ENCODE results near the gene CAMK2D. TPM values are rescaled to one million over a fixed set of nuclear protein-coding genes. Genes with fewer than 3 reads are reported as not detected.

The CAMK2D gene
- total RNA-seq, 1 donor from 2014 or later: 46.1 TPM

DNA sequence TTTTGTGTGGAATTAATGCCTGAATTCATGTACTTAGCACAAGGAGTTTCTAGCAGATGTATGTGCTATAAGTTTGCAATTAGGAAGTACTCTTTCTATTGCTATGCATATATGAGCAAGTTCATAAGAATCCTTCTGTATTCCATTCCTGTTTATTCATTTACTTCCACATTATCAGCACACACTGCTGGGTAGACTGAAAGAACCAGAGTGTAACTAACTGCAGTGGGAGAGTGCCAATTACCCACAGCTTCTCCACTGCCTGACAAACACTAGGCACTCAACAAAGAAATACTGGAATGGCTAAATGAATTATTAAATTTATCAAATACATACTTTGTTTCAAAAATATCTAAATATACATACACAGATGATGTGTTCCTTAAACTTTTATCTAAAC lies 219.6 kb downstream of the CAMK2D start:
- H3K27me3 ChIP-seq: no peaks in the 10 kb centered on the region
- no peaks in the 10 kb centered on the region for H3K36me3 ChIP-seq
- DNase-seq (no peak), ATAC-seq (no peak)
- no peaks in the 10 kb centered on the region for H3K4me1 ChIP-seq
- TF ChIP-seq, protein P1, sequence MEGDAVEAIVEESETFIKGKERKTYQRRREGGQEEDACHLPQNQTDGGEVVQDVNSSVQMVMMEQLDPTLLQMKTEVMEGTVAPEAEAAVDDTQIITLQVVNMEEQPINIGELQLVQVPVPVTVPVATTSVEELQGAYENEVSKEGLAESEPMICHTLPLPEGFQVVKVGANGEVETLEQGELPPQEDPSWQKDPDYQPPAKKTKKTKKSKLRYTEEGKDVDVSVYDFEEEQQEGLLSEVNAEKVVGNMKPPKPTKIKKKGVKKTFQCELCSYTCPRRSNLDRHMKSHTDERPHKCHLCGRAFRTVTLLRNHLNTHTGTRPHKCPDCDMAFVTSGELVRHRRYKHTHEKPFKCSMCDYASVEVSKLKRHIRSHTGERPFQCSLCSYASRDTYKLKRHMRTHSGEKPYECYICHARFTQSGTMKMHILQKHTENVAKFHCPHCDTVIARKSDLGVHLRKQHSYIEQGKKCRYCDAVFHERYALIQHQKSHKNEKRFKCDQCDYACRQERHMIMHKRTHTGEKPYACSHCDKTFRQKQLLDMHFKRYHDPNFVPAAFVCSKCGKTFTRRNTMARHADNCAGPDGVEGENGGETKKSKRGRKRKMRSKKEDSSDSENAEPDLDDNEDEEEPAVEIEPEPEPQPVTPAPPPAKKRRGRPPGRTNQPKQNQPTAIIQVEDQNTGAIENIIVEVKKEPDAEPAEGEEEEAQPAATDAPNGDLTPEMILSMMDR (IDR thresholded peaks at IDR 0.05): no peak
- no peak overlapping the region for H3K4me3 ChIP-seq
- intact Hi-C loops (cut with DNase I): no loop called here
- H3K27ac ChIP-seq: no peak overlapping the region
- H3K9me3 ChIP-seq: no peaks in the 10 kb centered on the region

DNA sequence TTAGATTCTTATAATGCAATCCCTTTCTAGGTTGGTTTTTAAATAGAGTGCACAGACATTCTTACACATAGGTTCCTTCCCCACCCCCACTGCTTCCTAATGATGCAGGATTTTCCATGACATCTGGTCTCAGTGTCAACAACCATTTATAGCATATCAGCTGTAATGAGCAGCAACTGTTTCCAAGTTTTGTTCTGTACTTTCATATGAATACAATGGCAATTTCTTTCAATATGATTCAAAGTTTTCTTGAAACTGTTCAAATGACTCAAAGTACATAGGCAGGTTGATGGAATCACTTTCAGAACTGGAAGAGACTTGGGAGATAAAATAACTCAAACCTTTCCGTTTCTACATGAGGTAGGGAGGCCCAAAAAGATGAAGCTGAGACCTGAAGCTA lies 220.7 kb downstream of the CAMK2D start:
- TF ChIP-seq, protein P1 (IDR thresholded peaks at IDR 0.05): no peak
- ATAC-seq: no peak
- DNase-seq: no peak
- no peaks in the 10 kb centered on the region for H3K9me3 ChIP-seq
- H3K27me3 ChIP-seq: no peaks in the 10 kb centered on the region
- no peak overlapping the region for H3K27ac ChIP-seq
- intact Hi-C loops (cut with DNase I): no loop called here
- no peaks in the 10 kb centered on the region for H3K36me3 ChIP-seq
- no peak overlapping the region for H3K4me3 ChIP-seq
- H3K4me1 ChIP-seq: no peaks in the 10 kb centered on the region

DNA sequence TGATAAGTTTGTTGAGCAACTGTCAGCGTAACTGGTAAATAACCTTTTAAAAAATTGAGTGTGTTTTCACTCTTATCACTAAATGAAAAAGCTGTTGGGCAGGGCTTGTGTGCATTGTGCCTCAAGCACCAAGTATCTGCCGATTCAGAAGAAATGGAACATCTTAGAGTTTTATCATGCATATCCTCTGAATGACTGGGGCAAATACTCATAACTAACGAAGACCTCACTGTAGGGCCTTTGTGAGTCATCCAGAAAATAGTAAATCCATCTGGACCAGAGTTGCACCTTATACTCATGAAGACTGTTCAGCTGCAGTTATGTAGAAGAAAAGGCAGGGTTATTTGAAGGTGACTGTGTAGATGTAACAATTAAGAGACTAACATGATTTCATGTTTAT lies 222.1 kb downstream of the CAMK2D start:
- H3K9me3 ChIP-seq: no peaks in the 10 kb centered on the region
- no peak overlapping the region for H3K27ac ChIP-seq
- H3K4me3 ChIP-seq: no peak overlapping the region
- ATAC-seq (no peak), DNase-seq (no peak)
- TF ChIP-seq, protein P1 (IDR thresholded peaks at IDR 0.05): no peak
- intact Hi-C loops (cut with DNase I): no loop called here
- H3K36me3 ChIP-seq: no peaks in the 10 kb centered on the region
- no peaks in the 10 kb centered on the region for H3K4me1 ChIP-seq
- no peaks in the 10 kb centered on the region for H3K27me3 ChIP-seq

DNA sequence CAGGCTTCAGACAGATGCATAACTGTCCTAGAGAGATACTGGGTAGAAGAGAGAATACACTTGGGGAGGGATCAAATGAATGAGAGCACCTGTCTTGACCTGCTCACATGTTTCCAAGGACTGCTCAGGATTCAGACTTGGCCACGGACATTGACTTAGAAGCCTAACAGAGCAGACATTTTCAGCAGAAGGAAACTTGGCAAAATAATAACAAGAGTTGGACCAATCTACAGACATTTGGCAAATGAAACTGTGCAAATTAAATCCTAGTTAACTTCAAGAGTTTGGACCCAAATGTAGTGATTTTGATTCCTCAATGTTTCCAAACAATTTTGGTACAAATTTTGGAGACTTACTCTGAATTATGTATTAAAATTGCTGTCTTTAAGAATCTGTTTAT lies 223.9 kb downstream of the CAMK2D start:
- intact Hi-C loops (cut with DNase I): no loop called here
- DNase-seq: no peak

DNA sequence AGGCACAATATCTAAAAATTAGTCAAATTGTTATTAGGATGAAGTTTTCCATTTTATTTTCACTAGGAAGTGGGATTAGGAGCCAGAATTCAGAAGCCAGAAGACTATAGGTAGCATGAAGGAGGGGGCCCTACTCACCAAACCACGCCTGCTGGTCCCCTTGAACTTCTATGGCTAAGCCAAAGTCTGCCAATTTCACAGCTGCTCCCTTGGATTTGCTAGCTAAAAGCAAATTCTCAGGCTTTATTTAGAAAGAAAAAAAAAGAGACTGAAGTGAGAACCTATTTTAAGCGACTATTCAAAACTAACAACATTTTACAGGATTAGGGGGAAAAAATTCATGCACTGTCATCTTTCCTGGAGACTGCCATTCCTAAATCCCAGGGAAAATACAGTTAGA lies 224.3 kb downstream of the CAMK2D start:
- Histone ChIP-seq H3K27me3 (no peaks in the 10 kb centered on the region), H3K4me3 (no peak overlapping the region), H3K9me3 (no peaks in the 10 kb centered on the region), H3K36me3 (no peaks in the 10 kb centered on the region), H3K27ac (no peak overlapping the region), H3K4me1 (no peaks in the 10 kb centered on the region)
- ATAC-seq (no peak), DNase-seq (no peak)
- TF ChIP-seq, protein P1 (IDR thresholded peaks at IDR 0.05): no peak
- intact Hi-C loops (cut with DNase I): no loop called here

More for the DNA sequence above, 223.9 kb downstream of the CAMK2D start:
- TF ChIP-seq, protein P1 (IDR thresholded peaks at IDR 0.05): no peak
- Histone ChIP-seq H3K4me3 (no peak overlapping the region), H3K27me3 (no peaks in the 10 kb centered on the region), H3K9me3 (no peaks in the 10 kb centered on the region), H3K4me1 (no peaks in the 10 kb centered on the region), H3K27ac (no peak overlapping the region), H3K36me3 (no peaks in the 10 kb centered on the region)
- no peak for ATAC-seq

DNA sequence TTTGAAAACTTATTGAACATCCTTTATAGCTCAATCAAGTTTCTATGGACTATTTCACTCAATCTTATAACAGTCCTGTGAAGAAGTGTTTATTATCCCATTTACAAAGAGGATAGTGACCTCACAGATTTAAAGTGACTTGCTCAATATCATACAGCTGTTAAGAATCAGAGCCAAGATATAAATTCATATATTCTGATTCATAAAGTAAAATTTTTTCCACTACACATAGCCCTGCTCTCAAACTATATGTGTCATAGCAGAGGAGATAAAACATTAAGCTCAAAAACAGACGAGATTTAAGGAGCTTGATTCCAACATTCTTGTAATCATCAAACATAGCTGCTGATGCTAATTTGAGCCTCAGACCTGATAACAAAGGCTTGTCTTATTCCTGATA lies 226.8 kb downstream of the CAMK2D start:
- ATAC-seq: no peak

More for the DNA sequence above, 226.8 kb downstream of the CAMK2D start:
- H3K4me3 ChIP-seq: no peak overlapping the region
- H3K36me3 ChIP-seq: peaks cover 14% of the 10 kb centered on the region
- TF ChIP-seq, protein P1 (IDR thresholded peaks at IDR 0.05): no peak
- intact Hi-C loops (cut with DNase I): no loop called here
- no peak for DNase-seq
- H3K9me3 ChIP-seq: no peaks in the 10 kb centered on the region
- no peak overlapping the region for H3K27ac ChIP-seq
- no peaks in the 10 kb centered on the region for H3K4me1 ChIP-seq
- no peaks in the 10 kb centered on the region for H3K27me3 ChIP-seq
